ENCODE data around the gene KCNN3.

Gene KCNN3

GRCh38 chr1:154829062-154829461, 41.0 kb downstream of the KCNN3 start:
- DNase-seq (ENCODE audit: low read depth) = no peak
- H3K4me3 ChIP-seq (ENCODE audit: low read depth, low read length) = no peak overlapping the region
- TF ChIP-seq, protein P1, sequence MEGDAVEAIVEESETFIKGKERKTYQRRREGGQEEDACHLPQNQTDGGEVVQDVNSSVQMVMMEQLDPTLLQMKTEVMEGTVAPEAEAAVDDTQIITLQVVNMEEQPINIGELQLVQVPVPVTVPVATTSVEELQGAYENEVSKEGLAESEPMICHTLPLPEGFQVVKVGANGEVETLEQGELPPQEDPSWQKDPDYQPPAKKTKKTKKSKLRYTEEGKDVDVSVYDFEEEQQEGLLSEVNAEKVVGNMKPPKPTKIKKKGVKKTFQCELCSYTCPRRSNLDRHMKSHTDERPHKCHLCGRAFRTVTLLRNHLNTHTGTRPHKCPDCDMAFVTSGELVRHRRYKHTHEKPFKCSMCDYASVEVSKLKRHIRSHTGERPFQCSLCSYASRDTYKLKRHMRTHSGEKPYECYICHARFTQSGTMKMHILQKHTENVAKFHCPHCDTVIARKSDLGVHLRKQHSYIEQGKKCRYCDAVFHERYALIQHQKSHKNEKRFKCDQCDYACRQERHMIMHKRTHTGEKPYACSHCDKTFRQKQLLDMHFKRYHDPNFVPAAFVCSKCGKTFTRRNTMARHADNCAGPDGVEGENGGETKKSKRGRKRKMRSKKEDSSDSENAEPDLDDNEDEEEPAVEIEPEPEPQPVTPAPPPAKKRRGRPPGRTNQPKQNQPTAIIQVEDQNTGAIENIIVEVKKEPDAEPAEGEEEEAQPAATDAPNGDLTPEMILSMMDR (IDR thresholded peaks at IDR 0.05; ENCODE audit: insufficient read depth, low read depth, low read length, missing control alignments) = no peak

GRCh38 chr1:154824179-154825000, 45.7 kb downstream of the KCNN3 start:
- DNase-seq (ENCODE audit: low read depth) = no peak
- no peak overlapping the region for H3K4me3 ChIP-seq (ENCODE audit: low read depth, low read length)
- TF ChIP-seq, protein P1 (IDR thresholded peaks at IDR 0.05; ENCODE audit: insufficient read depth, low read depth, low read length, missing control alignments) = no peak

DNA sequence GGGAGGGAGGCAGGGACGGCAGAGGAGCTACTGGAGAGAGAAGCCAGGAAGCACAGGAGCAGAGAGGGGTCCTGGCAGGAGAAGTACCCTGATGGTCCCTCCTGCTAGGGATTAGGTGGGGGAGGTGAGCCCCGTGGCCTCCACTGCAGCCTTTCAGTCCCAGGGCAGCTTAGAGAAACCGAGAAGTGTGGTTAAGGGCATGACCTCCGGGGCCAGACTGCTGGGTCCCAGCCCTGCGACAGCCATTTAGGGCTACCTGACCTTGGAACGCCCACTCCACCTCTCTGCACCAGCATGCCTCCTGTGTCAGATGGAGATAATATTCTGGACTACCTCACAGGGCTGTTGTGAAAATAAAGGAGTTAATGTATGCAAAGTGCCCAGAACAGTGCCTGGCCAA, 47.4 kb downstream of the KCNN3 start:
- TF ChIP-seq, protein P1 (IDR thresholded peaks at IDR 0.05; ENCODE audit: insufficient read depth, low read depth, low read length, missing control alignments) = no peak
- no peak overlapping the region for H3K4me3 ChIP-seq (ENCODE audit: low read depth, low read length)
- DNase-seq (ENCODE audit: low read depth) = peak; percentile 57

- H3K4me3 ChIP-seq (ENCODE audit: low read depth, low read length) = no peak overlapping the region
- DNase-seq (ENCODE audit: low read depth) = no peak
- TF ChIP-seq, protein P1 (IDR thresholded peaks at IDR 0.05; ENCODE audit: insufficient read depth, low read depth, low read length, missing control alignments) = no peak
Observed at GRCh38 chr1:154822233-154822632, 47.8 kb downstream of the KCNN3 start.

DNA sequence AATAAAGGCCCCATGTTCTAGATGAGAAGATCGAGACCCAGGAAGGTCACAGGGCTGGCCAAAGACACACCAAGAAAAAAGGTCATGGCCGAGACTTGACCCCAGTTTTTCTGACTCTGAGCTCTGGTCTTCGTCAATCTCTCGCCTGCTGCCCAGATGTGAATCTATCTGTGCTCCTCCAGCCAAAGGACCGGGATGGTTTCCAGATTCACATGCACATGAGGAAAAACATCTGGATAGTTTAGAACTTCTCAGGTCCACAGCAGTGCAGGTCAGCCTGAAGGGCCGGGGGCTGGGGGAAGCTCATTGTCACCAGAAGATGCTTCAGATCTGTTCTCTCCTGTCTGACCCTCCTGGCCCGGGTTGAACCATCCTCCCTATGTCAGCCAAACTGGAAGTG, 49.0 kb downstream of the KCNN3 start:
- no peak overlapping the region for H3K4me3 ChIP-seq (ENCODE audit: low read depth, low read length)
- no peak for DNase-seq (ENCODE audit: low read depth)
- TF ChIP-seq, protein P1 (IDR thresholded peaks at IDR 0.05; ENCODE audit: insufficient read depth, low read depth, low read length, missing control alignments) = no peak

- TF ChIP-seq, protein P1 (IDR thresholded peaks at IDR 0.05; ENCODE audit: insufficient read depth, low read depth, low read length, missing control alignments) = no peak
- no peak for DNase-seq (ENCODE audit: low read depth)
- no peak overlapping the region for H3K4me3 ChIP-seq (ENCODE audit: low read depth, low read length)
Observed at GRCh38 chr1:154820646-154821045, 49.4 kb downstream of the KCNN3 start.
